DOHH2 (cell line): ENCODE results near the gene MAP4K3.

ENCODE experiments used
- EZH2phosphoT487 ChIP-seq: fragments of 200-600 bp; sonication (generic); IDR thresholded peaks from 2 replicates; pipeline ENCODE4 v1.6.1; 2017; ENCODE audit warnings: borderline replicate concordance, mild to moderate bottlenecking, antibody characterized with exemption, low read length, moderate library complexity, mixed read lengths
- TF ChIP-seq, protein P1 (sequence below): fragments of 200-600 bp; sonication (generic); IDR thresholded peaks from one replicate; pipeline ENCODE4 v1.5.1; 2014; ENCODE audit warnings: antibody characterized with exemption, mild to moderate bottlenecking, low read depth, low read length; ENCODE audit not compliant: poor library complexity, severe bottlenecking

DNA sequence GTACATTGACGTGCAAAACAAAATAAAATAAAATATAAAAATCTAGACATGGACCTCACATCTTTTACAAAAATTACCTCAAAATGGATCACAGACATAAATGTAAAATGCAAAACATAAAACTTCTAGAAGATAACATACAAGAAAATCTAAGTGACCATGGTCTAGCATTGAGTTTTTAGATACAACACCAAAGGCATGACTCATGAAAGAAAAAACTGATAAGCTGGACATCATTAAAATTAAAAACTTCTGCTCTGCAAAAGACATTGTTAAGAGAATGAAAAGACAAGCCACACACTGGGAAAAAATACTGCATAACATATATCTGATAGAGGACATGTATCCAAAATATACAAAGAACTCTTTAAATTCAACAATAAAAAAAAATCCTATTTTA, 14.4 kb downstream of the MAP4K3 start:
- TF ChIP-seq, protein P1, sequence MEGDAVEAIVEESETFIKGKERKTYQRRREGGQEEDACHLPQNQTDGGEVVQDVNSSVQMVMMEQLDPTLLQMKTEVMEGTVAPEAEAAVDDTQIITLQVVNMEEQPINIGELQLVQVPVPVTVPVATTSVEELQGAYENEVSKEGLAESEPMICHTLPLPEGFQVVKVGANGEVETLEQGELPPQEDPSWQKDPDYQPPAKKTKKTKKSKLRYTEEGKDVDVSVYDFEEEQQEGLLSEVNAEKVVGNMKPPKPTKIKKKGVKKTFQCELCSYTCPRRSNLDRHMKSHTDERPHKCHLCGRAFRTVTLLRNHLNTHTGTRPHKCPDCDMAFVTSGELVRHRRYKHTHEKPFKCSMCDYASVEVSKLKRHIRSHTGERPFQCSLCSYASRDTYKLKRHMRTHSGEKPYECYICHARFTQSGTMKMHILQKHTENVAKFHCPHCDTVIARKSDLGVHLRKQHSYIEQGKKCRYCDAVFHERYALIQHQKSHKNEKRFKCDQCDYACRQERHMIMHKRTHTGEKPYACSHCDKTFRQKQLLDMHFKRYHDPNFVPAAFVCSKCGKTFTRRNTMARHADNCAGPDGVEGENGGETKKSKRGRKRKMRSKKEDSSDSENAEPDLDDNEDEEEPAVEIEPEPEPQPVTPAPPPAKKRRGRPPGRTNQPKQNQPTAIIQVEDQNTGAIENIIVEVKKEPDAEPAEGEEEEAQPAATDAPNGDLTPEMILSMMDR, result no peak
- TF ChIP-seq EZH2phosphoT487, result no peak
